Esophagus muscularis mucosa (tissue), 4 donors: ENCODE data around the gene MCRIP2.

Experiments
- CTCF ChIP-seq, 3 experiments: fragments of 200-600 bp in 2 of 3; fragments of 450-650 bp in 1 of 3; sonication (generic) in 2 of 3; IDR thresholded peaks; one replicate each; pipeline ENCODE4 v1.5.1; 2017 to 2019; ENCODE audit warnings: antibody characterized with exemption in 3 of 3, mild to moderate bottlenecking in 2 of 3, moderate library complexity in 1 of 3
- EP300 ChIP-seq: sonication (generic); formaldehyde crosslinking; IDR thresholded peaks from one replicate; pipeline ENCODE4 v1.6.1; 2017; ENCODE audit warnings: antibody characterized with exemption
- POLR2A ChIP-seq: fragments of 450-650 bp; IDR thresholded peaks from one replicate; pipeline ENCODE4 v1.6.1; 2017; ENCODE audit warnings: antibody characterized with exemption, moderate library complexity, mild to moderate bottlenecking, low read depth

GRCh38 chr16:684961-685696 is 43.5 kb downstream of the MCRIP2 start:
- no peak for TF ChIP-seq CTCF (IDR thresholded peaks at IDR 0.05)
- TF ChIP-seq POLR2A: no peak
- no peak for TF ChIP-seq EP300
